Measurements from ENCODE around the gene GTSF1L.

The GTSF1L gene

GRCh38 chr20:43744966-43745730 lies 18.3 kb upstream of the GTSF1L start:
- DNase-seq: no peak

- no peak for DNase-seq
Measured at GRCh38 chr20:43744151-43744611, 17.4 kb upstream of the GTSF1L start.

- no peak for DNase-seq
Measured at GRCh38 chr20:43740642-43741041, 13.8 kb upstream of the GTSF1L start.

DNA sequence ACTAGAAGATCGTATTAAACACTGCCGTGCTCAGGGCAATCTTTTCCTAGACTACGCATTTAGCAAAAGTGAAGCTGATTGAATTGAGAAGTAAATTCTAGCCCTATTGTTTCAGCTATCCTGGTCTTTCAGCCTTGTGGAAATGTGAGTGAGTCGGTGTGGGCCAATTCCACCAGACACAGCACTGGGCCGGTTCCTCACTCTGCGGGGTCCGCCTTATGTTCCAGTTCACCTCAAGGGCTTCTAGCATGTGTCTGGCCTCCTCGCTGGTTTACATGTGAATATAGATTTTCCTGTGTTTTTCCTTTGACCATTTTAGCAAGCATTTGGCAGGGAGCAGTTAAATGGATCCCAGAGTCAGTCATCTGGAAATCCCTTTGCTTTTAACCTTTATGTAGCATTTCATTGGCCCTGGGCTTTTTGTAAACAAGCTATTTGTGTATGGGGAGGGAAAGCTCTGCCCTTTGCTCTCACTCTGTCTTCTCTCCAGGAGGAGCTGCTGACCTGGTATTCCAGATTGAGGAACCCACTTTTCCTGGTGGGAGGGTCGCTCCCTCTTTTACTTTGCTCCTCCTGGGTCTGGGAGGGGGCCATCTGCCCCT lies 12.4 kb upstream of the GTSF1L start:
- no peak for DNase-seq

DNA sequence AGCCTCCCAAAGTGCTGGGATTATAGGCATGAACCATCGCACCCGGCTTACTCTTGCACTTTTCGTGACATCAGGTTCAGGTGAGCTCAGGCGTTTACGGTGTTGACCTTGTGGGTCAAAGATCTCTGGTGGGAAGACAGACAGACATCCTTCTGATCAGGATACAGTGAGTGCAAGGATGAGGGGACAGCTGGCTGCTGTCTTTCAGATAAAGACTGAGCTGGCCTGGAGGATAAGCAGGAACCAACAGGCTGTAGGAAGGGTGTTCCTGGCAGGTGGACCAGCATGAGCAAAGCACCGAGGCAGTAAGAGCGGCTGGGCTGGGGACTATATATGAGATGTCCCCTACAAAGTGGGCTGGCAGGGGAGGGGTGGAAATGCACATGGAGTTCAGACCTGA lies 11.1 kb upstream of the GTSF1L start:
- no peak for DNase-seq

DNA sequence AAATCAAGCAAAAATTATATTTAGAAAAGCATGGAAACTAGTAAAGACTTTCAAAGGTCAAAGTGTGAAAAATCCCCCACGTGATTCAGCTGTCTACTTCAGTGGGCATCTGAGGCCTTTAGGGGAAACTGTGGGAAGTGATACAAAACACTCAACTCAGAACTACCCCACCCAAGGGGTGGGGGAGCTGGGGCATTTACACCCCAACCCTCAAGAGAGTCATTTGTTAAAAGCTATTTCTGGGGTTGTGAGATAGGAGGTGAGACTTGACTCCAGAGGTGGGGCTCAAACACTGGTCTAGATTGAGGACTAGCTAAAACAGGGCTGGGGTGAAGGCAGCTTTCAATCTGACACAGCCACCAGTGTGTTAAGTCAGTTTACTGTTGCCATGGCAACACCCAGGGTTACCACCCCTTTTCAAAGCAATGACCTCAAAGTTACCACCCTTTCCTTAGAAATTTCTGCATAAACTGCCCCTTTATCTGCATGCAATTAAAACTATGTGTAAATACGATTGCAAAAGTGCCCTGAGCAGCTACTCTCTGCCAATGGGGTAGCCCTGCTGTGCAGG lies 9.9 kb upstream of the GTSF1L start:
- no peak for DNase-seq

DNA sequence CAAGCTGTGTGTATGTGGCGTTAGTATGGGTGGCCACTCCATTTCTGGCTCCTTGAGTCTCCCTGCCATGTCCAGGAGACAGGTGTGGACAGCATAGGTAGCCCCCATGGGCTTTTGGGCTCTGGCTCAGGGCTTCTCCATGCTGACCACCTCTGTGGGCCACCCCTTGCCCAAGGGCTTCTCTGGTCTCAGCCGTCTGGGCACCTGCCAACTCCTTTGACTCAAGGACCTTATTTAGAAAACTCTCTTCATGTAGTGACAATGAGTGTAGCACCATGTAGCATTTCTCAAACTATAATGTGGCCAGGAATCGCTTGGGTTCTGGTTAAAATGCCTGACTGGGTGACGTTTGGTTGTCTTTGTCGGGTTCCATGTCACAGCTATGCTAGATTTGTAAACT lies 5.1 kb upstream of the GTSF1L start:
- no peak for DNase-seq

GRCh38 chr20:43731469-43731868 lies 4.7 kb upstream of the GTSF1L start:
- no peak for DNase-seq

DNA sequence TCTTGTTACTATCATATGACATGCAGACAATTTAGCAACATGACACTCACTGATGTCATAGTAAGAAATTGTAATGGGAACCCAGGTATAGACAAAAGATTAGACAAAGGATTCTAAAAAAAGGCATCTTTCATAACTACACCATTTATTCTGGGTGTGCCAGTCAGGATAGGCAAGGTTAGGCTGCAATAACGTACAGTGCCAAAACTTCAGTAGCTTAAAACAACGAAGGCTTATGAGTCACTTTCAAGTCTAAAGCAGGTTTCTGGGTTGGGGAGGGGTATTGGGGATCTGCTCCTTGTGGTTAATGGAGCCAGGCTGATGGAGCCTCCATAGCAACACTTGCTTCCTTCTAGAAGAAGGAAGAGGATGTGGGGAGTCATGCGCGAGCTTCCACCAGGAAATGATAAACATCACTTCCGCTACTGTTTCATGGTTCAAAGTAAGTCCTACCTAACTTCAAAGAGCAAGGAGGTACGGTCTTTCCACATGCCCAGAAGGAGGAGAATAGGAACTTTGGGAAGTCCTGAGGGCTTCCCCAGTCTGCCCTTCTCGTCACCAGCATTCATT lies 2.0 kb upstream of the GTSF1L start:
- no peak for DNase-seq

- DNase-seq: no peak
Measured at GRCh38 chr20:43727980-43728590, 1.3 kb upstream of the GTSF1L start.

DNA sequence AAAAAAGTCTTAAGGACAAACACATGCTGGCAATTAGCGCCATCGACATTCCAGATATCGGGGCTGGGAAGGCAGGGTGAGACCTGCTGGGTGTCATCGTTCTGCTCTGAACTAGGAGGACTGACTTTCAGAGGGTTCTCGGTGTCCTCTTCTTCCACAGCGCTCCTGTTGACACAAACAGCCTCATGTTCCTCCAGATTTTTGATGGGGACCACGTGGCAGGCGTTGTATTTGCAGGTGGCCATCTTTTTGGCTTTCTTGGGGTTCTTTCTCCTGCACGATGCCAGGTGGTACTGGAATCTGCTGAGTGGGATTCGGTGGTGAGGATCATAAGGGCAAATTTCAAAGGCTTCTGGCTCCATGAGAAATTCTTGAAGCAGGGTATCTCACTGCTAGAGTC lies 469 bp downstream of the GTSF1L start:
- DNase-seq: no peak

DNA sequence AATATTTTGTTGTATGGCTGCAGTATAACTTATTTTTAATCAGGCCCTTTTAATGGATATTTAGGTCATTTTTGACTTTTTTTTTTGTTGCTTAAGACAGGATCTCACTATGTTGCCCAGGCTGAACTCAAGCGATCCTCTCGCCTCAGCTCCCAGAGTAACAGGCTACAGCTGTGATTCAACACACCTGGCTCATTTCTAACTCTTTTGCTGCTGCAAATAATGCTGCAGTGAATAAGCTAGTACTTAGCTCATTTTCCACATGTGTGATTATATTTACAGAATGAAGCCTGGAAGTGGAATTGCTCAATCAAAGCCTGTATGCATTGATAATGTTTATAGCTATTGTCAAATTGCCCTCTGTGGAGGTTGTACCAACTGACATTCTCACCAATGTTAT lies 1.1 kb downstream of the GTSF1L start:
- DNase-seq: no peak

- no peak for DNase-seq
Measured at GRCh38 chr20:43724383-43724782, 2.4 kb downstream of the GTSF1L start.

DNA sequence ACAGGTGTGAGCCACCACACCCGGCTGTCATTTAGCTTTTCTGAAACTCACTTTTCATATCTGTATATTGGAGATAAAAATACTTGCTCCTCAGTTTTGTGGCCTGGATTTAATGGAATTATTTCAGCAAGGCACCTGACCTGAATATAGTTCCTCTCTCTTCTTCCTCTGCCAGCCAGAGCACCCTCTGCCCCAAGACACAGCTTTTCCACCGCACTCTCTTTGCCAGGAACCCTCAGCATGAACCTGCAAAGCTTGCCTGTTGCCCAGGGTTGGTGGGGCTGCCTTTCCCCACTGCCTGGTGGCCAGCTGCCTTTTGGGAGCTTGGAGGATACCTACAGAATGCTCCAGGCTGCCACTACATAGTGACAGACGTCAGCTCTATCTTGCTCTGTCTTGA lies 3.1 kb downstream of the GTSF1L start:
- DNase-seq: no peak

DNA sequence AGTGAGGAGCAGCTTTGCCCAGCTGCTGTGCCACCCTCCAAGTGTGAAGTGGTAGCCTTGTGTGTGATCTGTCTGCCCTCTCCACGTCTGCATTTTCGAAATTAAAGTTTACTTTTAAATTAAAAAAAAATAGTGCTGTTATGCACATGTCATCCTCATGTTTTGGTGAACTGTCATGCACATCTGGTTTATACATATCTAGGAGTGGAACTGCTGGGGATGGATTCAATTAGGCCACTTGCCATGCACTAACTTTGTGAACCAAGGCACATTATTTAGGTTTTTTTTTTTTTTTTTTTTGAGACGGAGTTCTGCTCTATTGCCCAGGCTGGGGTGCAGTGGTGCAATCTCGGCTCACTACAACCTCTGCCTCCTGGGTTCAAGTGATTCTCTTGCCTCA lies 3.6 kb downstream of the GTSF1L start:
- no peak for DNase-seq

GRCh38 chr20:43722153-43722505 lies 4.7 kb downstream of the GTSF1L start:
- no peak for DNase-seq

DNA sequence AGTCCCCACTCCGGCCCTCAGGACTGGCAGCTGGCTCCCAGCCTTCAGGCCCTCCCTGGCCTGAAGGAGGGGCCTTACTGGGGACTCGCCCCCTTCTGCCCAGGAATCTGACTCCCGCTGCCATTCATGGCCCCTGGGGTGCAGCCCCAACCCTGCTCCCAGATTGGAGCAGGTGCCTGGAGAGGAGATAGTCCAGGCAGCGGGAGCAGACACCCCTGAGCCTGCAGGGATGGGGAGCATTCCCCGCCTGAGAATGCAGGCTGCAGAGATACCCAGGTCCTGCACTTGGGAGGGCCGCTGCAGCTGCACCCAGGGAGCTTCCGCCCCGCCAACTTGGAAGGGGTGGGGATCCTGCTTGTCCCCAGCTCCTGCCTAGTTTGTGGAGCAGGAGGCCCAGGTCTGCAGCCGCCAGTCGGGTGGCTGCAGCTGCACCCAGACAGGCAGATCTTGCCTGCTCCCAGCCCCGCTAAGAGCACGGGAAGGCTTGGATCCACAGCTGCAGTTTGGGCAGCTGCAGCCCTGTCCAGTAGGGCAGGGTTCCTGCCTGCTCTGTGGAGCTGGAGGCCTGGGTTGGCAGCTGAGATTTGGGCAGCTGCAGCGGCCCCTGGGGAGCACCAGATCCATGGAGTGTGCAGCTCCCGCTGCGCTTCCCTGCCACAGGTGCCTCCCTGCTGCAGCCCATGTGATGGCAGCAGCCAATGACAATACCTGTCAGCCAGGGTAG lies 5.2 kb downstream of the GTSF1L start:
- DNase-seq: peak; percentile 57

- DNase-seq: no peak
Measured at GRCh38 chr20:43721097-43721428, 5.7 kb downstream of the GTSF1L start.

GRCh38 chr20:43720007-43720406 lies 6.8 kb downstream of the GTSF1L start:
- DNase-seq: no peak

GRCh38 chr20:43717616-43717995 lies 9.2 kb downstream of the GTSF1L start:
- DNase-seq: no peak

DNA sequence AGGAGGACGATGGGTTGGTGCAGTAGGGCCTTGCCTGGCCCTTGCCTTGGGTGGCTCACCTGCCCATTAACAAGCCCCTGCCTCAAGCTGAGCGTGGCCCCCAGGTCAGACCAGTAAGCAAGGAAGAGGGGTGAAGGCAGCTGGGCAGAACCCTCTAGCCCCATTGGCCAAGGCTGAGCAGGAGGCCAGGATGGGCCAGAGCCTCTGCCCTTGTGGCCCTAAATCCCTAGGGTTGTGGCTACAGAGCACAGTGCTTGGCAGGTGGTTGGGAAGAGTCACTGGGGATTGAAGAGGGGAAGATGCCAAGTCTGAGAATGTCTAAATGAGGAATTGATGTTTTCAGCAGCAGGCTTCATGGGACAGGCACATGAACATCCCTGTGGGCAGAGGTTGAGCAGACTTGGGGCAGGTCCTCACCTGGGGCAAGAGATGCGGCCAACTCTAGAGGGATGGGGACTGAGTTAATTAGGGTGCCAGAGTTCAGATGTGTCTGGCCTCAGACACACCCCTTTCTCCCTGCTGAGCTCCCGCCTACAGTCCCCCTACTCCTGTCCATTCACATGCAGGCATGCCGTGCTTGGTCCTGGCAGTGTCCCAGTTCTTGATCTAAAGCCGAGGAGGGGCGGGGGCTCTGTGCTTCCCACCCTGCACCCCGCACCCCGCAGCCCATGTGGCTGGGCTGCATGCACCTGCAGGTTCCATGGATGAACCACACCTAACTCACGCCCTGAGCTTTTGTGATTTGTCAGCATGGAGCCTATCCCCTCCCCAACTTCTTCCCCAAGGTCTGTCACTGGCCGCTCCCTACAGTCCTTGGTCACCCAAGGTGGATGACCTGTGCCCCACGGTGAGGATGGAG lies 9.8 kb downstream of the GTSF1L start:
- no peak for DNase-seq

DNA sequence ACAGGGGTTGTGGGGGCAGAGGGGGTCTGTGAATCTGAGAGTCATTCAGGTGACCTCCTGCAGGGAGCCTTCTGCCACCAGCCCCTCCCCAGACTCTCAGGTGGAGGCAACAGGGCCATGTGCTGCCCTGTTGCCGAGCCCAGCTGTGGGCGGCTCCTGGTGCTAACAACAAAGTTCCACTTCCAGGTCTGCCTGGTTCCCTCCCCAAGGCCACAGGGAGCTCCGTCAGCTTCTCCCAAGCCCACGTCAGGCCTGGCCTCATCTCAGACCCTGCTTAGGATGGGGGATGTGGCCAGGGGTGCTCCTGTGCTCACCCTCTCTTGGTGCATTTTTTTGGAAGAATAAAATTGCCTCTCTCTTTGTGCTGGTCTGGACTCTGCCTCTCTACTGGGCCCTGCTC lies 10.7 kb downstream of the GTSF1L start:
- no peak for DNase-seq
